Natural killer cell (primary cell): ENCODE data around the gene FAM234A. TPM values are rescaled to one million over a fixed set of nuclear protein-coding genes. Genes with fewer than 3 reads are reported as not detected.
"Not testable (repeated sequence)": the region's sequence is repeated elsewhere in the genome, so short reads cannot be mapped to it uniquely, and the experiment has no call there.

ENCODE experiments used
- ATAC-seq, 3 donors: fragments of 150-1000 bp in 2 of 3; fragments of 200-7000 bp in 1 of 3; cut with Tn5 transposase; 1 replicate in 1 of 3; 2 replicates in 2 of 3; pipeline ENCODE4 v1.10.0; 2021; ENCODE audit warnings: mild to moderate bottlenecking in 2 of 3, moderate library complexity in 2 of 3
- DNase-seq, 2 donors: peaks; one replicate each; pipeline versions ENCODE4 v3.0.0 to v3.0.0-alpha.2; 2013 to 2021; ENCODE audit warnings: mixed read lengths in 1 of 2
- H3K27ac ChIP-seq: one replicate; pipeline ENCODE4 v1.5.1; 2013; ENCODE audit warnings: mild to moderate bottlenecking, low read length
- H3K27me3 ChIP-seq: one replicate; pipeline ENCODE4 v1.6.1; 2013; ENCODE audit warnings: low read length; ENCODE audit not compliant: control insufficient read depth, insufficient read depth
- H3K36me3 ChIP-seq: one replicate; pipeline ENCODE4 v1.6.1; 2013; ENCODE audit warnings: low read length; ENCODE audit not compliant: control insufficient read depth, insufficient read depth
- H3K4me1 ChIP-seq: one replicate; pipeline ENCODE4 v1.6.1; 2013; ENCODE audit warnings: low read length; ENCODE audit not compliant: control insufficient read depth, insufficient read depth
- H3K4me3 ChIP-seq: one replicate; pipeline ENCODE4 v1.5.1; 2013; ENCODE audit warnings: low read length
- H3K9me3 ChIP-seq: one replicate; pipeline ENCODE4 v1.6.1; 2013; ENCODE audit warnings: low read length; ENCODE audit not compliant: control insufficient read depth, insufficient read depth
- H3K27ac Mint-ChIP-seq, 2 donors: one replicate each; pipeline ENCODE4 v1.8.0; 2022; ENCODE audit warnings: mild to moderate bottlenecking in 2 of 2, mixed read lengths in 2 of 2, moderate library complexity in 1 of 2
- H3K27me3 Mint-ChIP-seq, 2 donors: one replicate each; pipeline ENCODE4 v1.8.0; 2022; ENCODE audit warnings: low read depth in 2 of 2, mixed read lengths in 2 of 2
- H3K36me3 Mint-ChIP-seq: one replicate; pipeline ENCODE4 v1.8.0; 2022; ENCODE audit warnings: mixed read lengths
- H3K4me1 Mint-ChIP-seq, 2 donors: one replicate each; pipeline ENCODE4 v1.8.0; 2022; ENCODE audit warnings: mixed read lengths in 2 of 2
- H3K4me3 Mint-ChIP-seq: one replicate; pipeline ENCODE4 v1.8.0; 2022; ENCODE audit warnings: mild to moderate bottlenecking, moderate library complexity, mixed read lengths
- H3K9me3 Mint-ChIP-seq, 2 donors: one replicate each; pipeline ENCODE4 v1.8.0; 2022; ENCODE audit warnings: mixed read lengths in 2 of 2
- CTCF ChIP-seq: fragments of 200-600 bp; IDR thresholded peaks from one replicate; pipeline ENCODE4 v1.8.0; 2022; ENCODE audit warnings: antibody characterized with exemption
- WGBS: methylation state at CpG from one replicate; pipeline ENCODE4 v1.1.7; 2013; ENCODE audit warnings: missing lambda C conversion rate; ENCODE audit not compliant: insufficient coverage; 5-methylcytosine and 5-hydroxymethylcytosine counted together
- intact Hi-C: fragments of 100-400 bp; cut with micrococcal nuclease; formaldehyde crosslinking; loops from one replicate; pipeline ENCODE4 v1.14.2; 2022
- total RNA-seq, 4 donors: library from RNA; stranded (reverse); fragments of 120-200 nt in 1 of 4; gene quantifications; one replicate each; pipeline versions ENCODE4 v1.2.3 to v1.2.4, GENCODE V29; 2013 to 2022

Gene FAM234A
- total RNA-seq, 3 donors from 2014 or later (not counting 1 experiment from before 2014, with no cell fraction given): 32.4 to 42.6 (median 40.7) TPM

DNA sequence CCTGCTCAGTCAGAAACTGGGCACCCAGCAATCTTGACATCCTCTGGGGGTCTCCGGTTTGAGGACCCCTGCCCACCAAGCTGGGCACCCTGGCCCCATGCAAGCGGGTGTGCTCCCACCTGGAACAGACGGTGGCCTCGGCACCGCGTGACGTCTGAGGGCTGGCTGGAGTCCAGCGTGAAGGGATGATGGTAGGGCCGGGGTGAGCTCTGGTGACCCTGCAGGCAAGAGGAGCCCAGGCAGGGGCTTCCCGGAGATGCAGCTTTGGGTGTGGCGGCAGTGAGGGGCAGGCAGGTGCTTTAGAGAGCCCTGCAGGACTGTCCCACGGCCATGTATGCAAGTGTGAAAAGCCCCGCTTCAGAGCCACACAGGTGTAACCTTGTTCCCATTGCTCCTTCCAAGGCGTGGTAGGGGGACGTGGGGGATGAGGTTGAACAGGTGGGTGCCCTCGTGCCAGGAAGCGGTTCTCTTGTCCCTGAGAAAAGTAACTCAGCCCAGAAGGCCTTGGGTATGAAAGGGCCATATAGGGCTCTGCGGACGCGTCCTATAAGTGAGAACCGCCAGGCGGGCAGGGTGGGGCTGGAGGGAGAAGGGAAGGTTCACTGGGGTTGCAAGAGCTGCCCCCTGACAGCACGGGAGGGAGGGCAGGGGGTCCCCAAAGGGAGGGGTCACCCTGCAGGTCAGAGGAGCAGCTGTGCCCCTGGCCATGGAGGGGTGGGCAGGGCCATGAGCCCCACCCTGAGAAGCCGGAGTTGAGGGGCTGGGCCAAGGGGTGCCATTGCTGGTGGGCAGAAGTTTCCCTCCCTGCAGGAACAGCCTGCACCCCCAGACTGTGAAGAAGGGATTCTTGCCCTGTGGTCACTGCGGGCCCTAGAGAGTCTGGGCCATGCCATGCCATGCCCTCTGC, 31.9 kb downstream of the FAM234A start:
- ATAC-seq: no peak
- no peaks in the 10 kb centered on the region for H3K36me3 Mint-ChIP-seq
- no peaks in the 10 kb centered on the region for H3K27me3 ChIP-seq

DNA sequence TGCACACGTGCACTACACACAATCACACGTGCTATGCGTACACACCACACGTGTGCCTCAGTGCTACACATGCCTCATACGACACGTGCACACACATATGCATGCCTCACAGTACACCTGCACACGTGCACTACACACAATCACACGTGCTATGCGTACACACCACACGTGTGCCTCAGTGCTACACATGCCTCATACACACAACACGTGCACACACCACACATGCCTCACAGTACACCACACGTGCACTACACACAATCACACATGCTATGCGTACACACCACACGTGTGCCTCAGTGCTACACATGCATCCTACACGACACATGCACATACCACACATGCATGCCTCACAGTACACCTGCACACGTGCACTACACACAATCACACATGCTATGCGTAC, 32.9 kb downstream of the FAM234A start:
- H3K4me1 Mint-ChIP-seq: peaks cover 0 to 16% of the 10 kb centered on the region in 2 donors
- H3K27ac ChIP-seq, ATAC-seq, H3K27me3 ChIP-seq, H3K36me3 Mint-ChIP-seq, H3K4me3 ChIP-seq, intact Hi-C loops, H3K9me3 ChIP-seq, H3K27me3 Mint-ChIP-seq, H3K9me3 Mint-ChIP-seq, DNase-seq, H3K36me3 ChIP-seq, H3K4me1 ChIP-seq, H3K4me3 Mint-ChIP-seq, H3K27ac Mint-ChIP-seq: not testable (repeated sequence)
- 91% methylated on average over 17 of the region's 17 CpGs for WGBS

More for the DNA sequence above, 31.9 kb downstream of the FAM234A start:
- intact Hi-C loops: no loop called here
- no peaks in the 10 kb centered on the region for H3K9me3 ChIP-seq
- H3K4me1 Mint-ChIP-seq: peaks cover 0 to 16% of the 10 kb centered on the region in 2 donors
- no peak overlapping the region for H3K4me3 Mint-ChIP-seq
- no peaks in the 10 kb centered on the region for H3K4me1 ChIP-seq
- no peak overlapping the region for H3K4me3 ChIP-seq
- H3K27ac Mint-ChIP-seq: no peak overlapping the region
- no peaks in the 10 kb centered on the region for H3K9me3 Mint-ChIP-seq
- TF ChIP-seq CTCF: no peak
- peaks cover 18% of the 10 kb centered on the region for H3K36me3 ChIP-seq
- DNase-seq: no peak
- 88% methylated on average over 25 of the region's 25 CpGs for WGBS
- H3K27ac ChIP-seq: no peak overlapping the region
- no peaks in the 10 kb centered on the region for H3K27me3 Mint-ChIP-seq

DNA sequence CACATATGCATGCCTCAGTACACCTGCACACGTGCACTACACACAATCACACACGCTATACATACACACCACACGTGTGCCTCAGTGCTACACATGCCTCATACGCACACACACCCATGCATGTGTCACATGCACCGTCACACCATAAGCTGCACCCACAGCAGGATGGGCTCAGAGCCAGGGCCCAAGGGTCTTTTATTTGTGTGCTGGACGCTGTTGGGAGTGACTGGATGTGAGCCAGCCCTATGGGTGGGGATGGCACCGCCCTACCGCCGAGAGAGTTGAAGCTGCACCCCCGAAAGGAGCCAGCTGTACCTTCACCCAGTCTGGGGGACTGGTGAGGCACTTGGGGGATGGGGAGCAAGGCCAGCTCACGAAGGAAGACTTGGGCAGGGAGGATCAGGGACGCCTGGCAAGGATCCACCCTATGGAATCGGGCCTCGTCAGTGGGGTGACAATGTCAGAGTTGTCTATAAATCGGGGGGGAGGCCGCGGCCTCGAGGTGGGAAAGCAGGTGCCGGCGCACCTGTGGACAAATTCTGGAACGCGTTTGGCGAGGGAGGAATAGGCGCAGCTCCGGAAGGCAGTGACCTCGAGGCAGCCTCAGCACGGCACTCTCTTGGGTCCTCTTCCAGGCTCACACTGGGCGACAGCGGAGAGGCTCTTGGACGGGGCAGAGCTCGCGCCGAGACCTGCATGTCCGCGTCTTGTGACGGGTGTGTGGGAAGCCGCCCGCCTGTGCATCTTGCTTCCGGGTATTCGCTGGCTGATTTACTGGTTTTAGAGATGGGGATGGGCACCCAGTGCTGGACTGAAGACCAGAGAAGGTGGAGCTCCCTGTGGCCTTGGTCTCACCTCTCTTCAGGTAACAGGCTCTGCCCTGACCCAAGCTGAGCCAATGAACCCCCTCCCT, 33.8 kb downstream of the FAM234A start:
- WGBS: 87% methylated on average over 40 of the region's 40 CpGs
- H3K27me3 ChIP-seq: no peaks in the 10 kb centered on the region
- H3K36me3 Mint-ChIP-seq: no peaks in the 10 kb centered on the region
- TF ChIP-seq CTCF: no peak
- H3K9me3 Mint-ChIP-seq: no peaks in the 10 kb centered on the region
- ATAC-seq (no peak), DNase-seq (no peak)
- peaks cover 0 to 16% of the 10 kb centered on the region in 2 donors for H3K4me1 Mint-ChIP-seq
- H3K36me3 ChIP-seq: peaks cover 6% of the 10 kb centered on the region
- no peak overlapping the region for H3K4me3 ChIP-seq
- no peaks in the 10 kb centered on the region for H3K4me1 ChIP-seq
- no peaks in the 10 kb centered on the region for H3K27me3 Mint-ChIP-seq
- H3K27ac Mint-ChIP-seq: no peak overlapping the region
- intact Hi-C loops: no loop called here
- no peaks in the 10 kb centered on the region for H3K9me3 ChIP-seq
- H3K4me3 Mint-ChIP-seq: no peak overlapping the region
- H3K27ac ChIP-seq: no peak overlapping the region
